ENCODE measurements around the gene ZBTB8B. TPM values are rescaled to one million over a fixed set of nuclear protein-coding genes. Genes with fewer than 3 reads are reported as not detected.
"Not testable (repeated sequence)": the region's sequence is repeated elsewhere in the genome, so short reads cannot be mapped to it uniquely, and the experiment has no call there.

ZBTB8B gene
- total RNA-seq, 1 donor, result under 0.01 TPM

GRCh38 chr1:32471695-32472362 lies 7.0 kb downstream of the ZBTB8B start:
- DNase-seq (ENCODE audit: low read depth), result no peak
- H3K4me3 ChIP-seq (ENCODE audit: low read depth, low read length), result no peak overlapping the region
- TF ChIP-seq CTCF (IDR thresholded peaks at IDR 0.05; ENCODE audit: insufficient read depth, low read length), result no peak

GRCh38 chr1:32472966-32473365 lies 8.1 kb downstream of the ZBTB8B start:
- not testable (repeated sequence) for H3K4me3 ChIP-seq (ENCODE audit: low read depth, low read length); DNase-seq (ENCODE audit: low read depth)

- no peak for TF ChIP-seq CTCF (IDR thresholded peaks at IDR 0.05; ENCODE audit: insufficient read depth, low read length)
- no peak overlapping the region for H3K4me3 ChIP-seq (ENCODE audit: low read depth, low read length)
- no peak for DNase-seq (ENCODE audit: low read depth)
Observed at GRCh38 chr1:32474954-32475353, 10.1 kb downstream of the ZBTB8B start.

GRCh38 chr1:32480003-32480402 lies 15.1 kb downstream of the ZBTB8B start:
- H3K4me3 ChIP-seq (ENCODE audit: low read depth, low read length), result no peak overlapping the region
- no peak for TF ChIP-seq CTCF (IDR thresholded peaks at IDR 0.05; ENCODE audit: insufficient read depth, low read length)
- DNase-seq (ENCODE audit: low read depth), result no peak

- no peak overlapping the region for H3K4me3 ChIP-seq (ENCODE audit: low read depth, low read length)
- DNase-seq (ENCODE audit: low read depth), result no peak
- no peak for TF ChIP-seq CTCF (IDR thresholded peaks at IDR 0.05; ENCODE audit: insufficient read depth, low read length)
Observed at GRCh38 chr1:32480761-32481160, 15.9 kb downstream of the ZBTB8B start.

GRCh38 chr1:32481788-32482187 lies 16.9 kb downstream of the ZBTB8B start:
- not testable (repeated sequence) for DNase-seq (ENCODE audit: low read depth)

GRCh38 chr1:32485554-32486255 lies 20.8 kb downstream of the ZBTB8B start:
- DNase-seq (ENCODE audit: low read depth), result peak; percentile 95
- no peak overlapping the region for H3K4me3 ChIP-seq (ENCODE audit: low read depth, low read length)
- no peak for TF ChIP-seq CTCF (IDR thresholded peaks at IDR 0.05; ENCODE audit: insufficient read depth, low read length)

More at GRCh38 chr1:32481788-32482187, 16.9 kb downstream of the ZBTB8B start:
- not testable (repeated sequence) for H3K4me3 ChIP-seq (ENCODE audit: low read depth, low read length)
